CD4-positive, CD25-positive, alpha-beta regulatory T cell (primary cell): ENCODE measurements around the gene ELAPOR2. TPM values are rescaled to one million over a fixed set of nuclear protein-coding genes. Genes with fewer than 3 reads are reported as not detected.
"Not testable (repeated sequence)": the region's sequence is repeated elsewhere in the genome, so short reads cannot be mapped to it uniquely, and the experiment has no call there.

Source experiments
- ATAC-seq, 2 donors: fragments of 150-1000 bp; cut with Tn5 transposase; one replicate each; pipeline ENCODE4 v1.10.0; 2021; ENCODE audit warnings: low read depth in 2 of 2, moderate number of reproducible peaks in 2 of 2, moderate library complexity in 1 of 2
- DNase-seq, 3 donors: peaks; one replicate each; pipeline versions ENCODE4 v3.0.0 to v3.0.0-alpha.2; 2012 to 2022; ENCODE audit warnings: mixed read lengths in 1 of 3
- H3K27ac ChIP-seq: one replicate; pipeline ENCODE4 v1.7.0; 2013; ENCODE audit warnings: mild to moderate bottlenecking, low read length; ENCODE audit not compliant: insufficient read depth, poor library complexity, severe bottlenecking
- H3K27me3 ChIP-seq: one replicate; pipeline ENCODE4 v1.7.0; 2013; ENCODE audit warnings: low read length; ENCODE audit not compliant: control insufficient read depth, insufficient read depth
- H3K36me3 ChIP-seq: one replicate; pipeline ENCODE4 v1.7.0; 2013; ENCODE audit warnings: mild to moderate bottlenecking, low read length, moderate library complexity; ENCODE audit not compliant: control insufficient read depth, insufficient read depth
- H3K4me1 ChIP-seq: 2 replicates; pipeline ENCODE4 v1.7.0; 2013; ENCODE audit warnings: mild to moderate bottlenecking, low read length; ENCODE audit not compliant: insufficient read depth, control insufficient read depth, poor library complexity, severe bottlenecking
- H3K4me3 ChIP-seq: one replicate; pipeline ENCODE4 v1.7.0; 2013; ENCODE audit warnings: low read depth, mild to moderate bottlenecking, low read length, moderate library complexity
- H3K9me3 ChIP-seq, 2 experiments: 1 replicate in 1 of 2; 2 replicates in 1 of 2; pipeline ENCODE4 v1.7.0; 2013; ENCODE audit warnings: low read length in 2 of 2, mild to moderate bottlenecking in 1 of 2, moderate library complexity in 1 of 2; ENCODE audit not compliant: control insufficient read depth in 2 of 2
- H3K27ac Mint-ChIP-seq, 3 donors: one replicate each; pipeline ENCODE4 v1.8.0; 2020 to 2022; ENCODE audit warnings: mild to moderate bottlenecking in 3 of 3, mixed read lengths in 3 of 3, moderate library complexity in 2 of 3
- H3K27me3 Mint-ChIP-seq: one replicate; pipeline ENCODE4 v1.8.0; 2022; ENCODE audit warnings: mild to moderate bottlenecking, mixed read lengths
- H3K36me3 Mint-ChIP-seq: one replicate; pipeline ENCODE4 v1.8.0; 2020; ENCODE audit warnings: mixed read lengths
- H3K4me1 Mint-ChIP-seq, 4 donors: one replicate each; pipeline ENCODE4 v1.8.0; 2020 to 2022; ENCODE audit warnings: mixed read lengths in 4 of 4, mild to moderate bottlenecking in 1 of 4
- H3K4me3 Mint-ChIP-seq, 4 donors: one replicate each; pipeline ENCODE4 v1.8.0; 2020 to 2022; ENCODE audit warnings: mild to moderate bottlenecking in 4 of 4, mixed read lengths in 4 of 4, moderate library complexity in 3 of 4
- H3K9me3 Mint-ChIP-seq, 7 donors: one replicate each; pipeline ENCODE4 v1.8.0; 2020 to 2022; ENCODE audit warnings: mixed read lengths in 7 of 7, mild to moderate bottlenecking in 3 of 7, moderate library complexity in 2 of 7
- polyA plus RNA-seq, 4 donors: library from polyadenylated mRNA; unstranded; fragments of 300-500 nt; fragmentation: Illumina TruSeq; gene quantifications; one replicate each; pipeline ENCODE4 v1.2.3, GENCODE V29; 2021
- total RNA-seq: library from RNA; stranded (reverse); gene quantifications from one replicate; pipeline ENCODE4 v1.2.3, GENCODE V29; 2022

ELAPOR2 gene, protein sequence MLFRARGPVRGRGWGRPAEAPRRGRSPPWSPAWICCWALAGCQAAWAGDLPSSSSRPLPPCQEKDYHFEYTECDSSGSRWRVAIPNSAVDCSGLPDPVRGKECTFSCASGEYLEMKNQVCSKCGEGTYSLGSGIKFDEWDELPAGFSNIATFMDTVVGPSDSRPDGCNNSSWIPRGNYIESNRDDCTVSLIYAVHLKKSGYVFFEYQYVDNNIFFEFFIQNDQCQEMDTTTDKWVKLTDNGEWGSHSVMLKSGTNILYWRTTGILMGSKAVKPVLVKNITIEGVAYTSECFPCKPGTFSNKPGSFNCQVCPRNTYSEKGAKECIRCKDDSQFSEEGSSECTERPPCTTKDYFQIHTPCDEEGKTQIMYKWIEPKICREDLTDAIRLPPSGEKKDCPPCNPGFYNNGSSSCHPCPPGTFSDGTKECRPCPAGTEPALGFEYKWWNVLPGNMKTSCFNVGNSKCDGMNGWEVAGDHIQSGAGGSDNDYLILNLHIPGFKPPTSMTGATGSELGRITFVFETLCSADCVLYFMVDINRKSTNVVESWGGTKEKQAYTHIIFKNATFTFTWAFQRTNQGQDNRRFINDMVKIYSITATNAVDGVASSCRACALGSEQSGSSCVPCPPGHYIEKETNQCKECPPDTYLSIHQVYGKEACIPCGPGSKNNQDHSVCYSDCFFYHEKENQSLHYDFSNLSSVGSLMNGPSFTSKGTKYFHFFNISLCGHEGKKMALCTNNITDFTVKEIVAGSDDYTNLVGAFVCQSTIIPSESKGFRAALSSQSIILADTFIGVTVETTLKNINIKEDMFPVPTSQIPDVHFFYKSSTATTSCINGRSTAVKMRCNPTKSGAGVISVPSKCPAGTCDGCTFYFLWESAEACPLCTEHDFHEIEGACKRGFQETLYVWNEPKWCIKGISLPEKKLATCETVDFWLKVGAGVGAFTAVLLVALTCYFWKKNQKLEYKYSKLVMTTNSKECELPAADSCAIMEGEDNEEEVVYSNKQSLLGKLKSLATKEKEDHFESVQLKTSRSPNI
- total RNA-seq (20.3 TPM), polyA plus RNA-seq (1 to 10 TPM; 2.4 to 5.5 (median 2.9) TPM)

DNA sequence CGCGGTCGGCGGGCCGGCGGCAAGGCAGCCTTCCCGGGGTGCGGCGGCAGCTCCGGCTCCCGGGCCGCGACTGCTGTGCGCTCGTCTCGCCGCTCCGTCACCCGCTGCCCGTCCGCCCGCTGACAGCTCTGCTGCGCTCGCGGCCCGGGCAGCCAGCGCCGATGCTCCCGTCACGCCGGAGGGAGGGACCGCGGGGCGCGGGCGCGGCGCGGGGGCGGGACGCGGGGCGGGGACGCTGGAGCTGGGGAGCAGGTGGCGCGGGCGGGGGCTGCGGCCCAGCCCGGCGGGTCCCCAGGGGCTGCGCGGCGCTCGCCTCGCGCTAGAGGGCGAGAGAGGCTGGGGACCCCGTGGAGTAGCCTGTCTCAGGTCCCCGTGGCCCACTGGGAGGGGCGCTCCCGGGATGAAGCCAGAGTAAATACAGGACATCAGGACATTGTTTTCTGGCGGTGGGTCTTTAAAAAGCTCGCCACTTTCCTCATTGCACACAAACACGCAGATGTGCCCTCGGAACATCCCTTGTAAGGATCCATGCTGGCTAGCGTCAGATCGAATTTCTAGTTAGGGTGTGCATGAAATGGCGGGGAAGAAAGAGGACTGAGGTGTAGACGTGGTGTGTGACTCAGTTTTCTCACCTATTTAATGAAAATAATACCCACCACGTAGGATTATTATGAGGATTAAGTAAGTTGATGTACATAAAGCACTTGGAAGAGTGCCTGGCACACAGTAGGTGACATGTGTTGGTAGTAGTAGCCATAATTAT is at the start of gene ELAPOR2:
TSS of gene ELAPOR2 (minus strand) at position 130 of the 763 bp plus-strand sequence. CDS start 141 bp downstream, outside the sequence.
- H3K4me3 ChIP-seq, result peak within 1 kb of the TSS; percentile 59
- peak; percentile 51 to 65 (median 64) for DNase-seq
- peaks cover 43% of the 10 kb centered on the region for H3K27me3 Mint-ChIP-seq
- H3K4me1 Mint-ChIP-seq, result peaks cover 0 to 15% (median 9%) of the 10 kb centered on the region in 4 donors
- no peaks in the 10 kb centered on the region for H3K36me3 Mint-ChIP-seq
- no peaks in the 10 kb centered on the region for H3K36me3 ChIP-seq
- H3K27ac ChIP-seq, result peak within 1 kb of the TSS; percentile 55
- H3K4me1 ChIP-seq, result peaks cover 13% of the 10 kb centered on the region
- peak; percentile 90 to 91 for ATAC-seq
- peak within 1 kb of the TSS; percentile 72 to 89 (median 84) for H3K4me3 Mint-ChIP-seq
- H3K9me3 Mint-ChIP-seq, result no peaks in the 10 kb centered on the region
- no peaks in the 10 kb centered on the region for H3K9me3 ChIP-seq
- peak within 1 kb of the TSS in 1 of 3 donors; percentile 74 for H3K27ac Mint-ChIP-seq
- peaks cover 19% of the 10 kb centered on the region for H3K27me3 ChIP-seq

DNA sequence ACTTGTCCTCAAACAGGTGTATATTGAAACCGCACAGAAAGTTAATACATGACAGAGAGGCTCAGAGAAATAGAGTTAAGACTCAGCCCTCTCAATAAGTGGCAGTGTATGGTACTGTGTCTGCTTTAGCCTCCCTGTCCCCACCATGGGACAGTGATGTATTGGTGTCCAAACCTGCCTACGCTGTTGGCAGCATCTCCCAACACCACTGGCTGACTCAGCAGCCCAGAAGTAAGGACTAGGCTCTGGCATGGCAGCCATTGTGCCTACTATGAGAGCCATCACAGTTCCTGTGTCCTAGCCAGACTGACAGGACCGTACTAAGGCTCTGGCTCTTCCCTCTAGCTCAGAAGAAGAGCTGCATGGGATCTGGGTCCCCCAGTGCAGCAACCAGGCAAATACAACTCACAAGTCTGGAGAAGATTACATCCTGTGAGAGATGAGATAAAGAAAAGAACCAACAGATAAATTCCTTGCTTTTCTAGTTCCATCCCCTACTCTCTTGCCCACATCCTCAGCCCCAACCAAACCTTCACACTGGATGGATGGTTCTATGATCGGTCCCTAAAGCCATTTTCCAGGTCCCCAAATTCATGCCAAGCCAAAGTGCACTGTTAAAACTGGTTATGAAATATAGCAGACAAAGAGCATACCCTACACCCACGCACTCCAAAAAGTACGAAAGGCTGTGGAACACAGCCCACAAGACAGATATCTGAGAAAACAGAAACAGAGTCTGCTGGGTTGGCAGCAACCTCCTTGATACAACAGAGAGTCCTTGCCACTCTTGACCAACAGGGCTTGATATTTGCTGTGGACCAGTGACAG is 48.7 kb upstream of the ELAPOR2 start:
- ATAC-seq (no peak), DNase-seq (no peak)
- Histone ChIP-seq H3K36me3 (no peaks in the 10 kb centered on the region), H3K4me3 (no peak overlapping the region), H3K27me3 (peaks cover 10% of the 10 kb centered on the region), H3K4me1 (no peaks in the 10 kb centered on the region), H3K27ac (no peak overlapping the region), H3K9me3 (no peaks in the 10 kb centered on the region)
- Mint-ChIP-seq H3K4me3 (no peak overlapping the region), H3K27ac (no peak overlapping the region), H3K36me3 (no peaks in the 10 kb centered on the region), H3K9me3 (peaks cover 0 to 4% (median 0%) of the 10 kb centered on the region in 7 donors), H3K27me3 (peaks cover 8% of the 10 kb centered on the region), H3K4me1 (no peaks in the 10 kb centered on the region)

DNA sequence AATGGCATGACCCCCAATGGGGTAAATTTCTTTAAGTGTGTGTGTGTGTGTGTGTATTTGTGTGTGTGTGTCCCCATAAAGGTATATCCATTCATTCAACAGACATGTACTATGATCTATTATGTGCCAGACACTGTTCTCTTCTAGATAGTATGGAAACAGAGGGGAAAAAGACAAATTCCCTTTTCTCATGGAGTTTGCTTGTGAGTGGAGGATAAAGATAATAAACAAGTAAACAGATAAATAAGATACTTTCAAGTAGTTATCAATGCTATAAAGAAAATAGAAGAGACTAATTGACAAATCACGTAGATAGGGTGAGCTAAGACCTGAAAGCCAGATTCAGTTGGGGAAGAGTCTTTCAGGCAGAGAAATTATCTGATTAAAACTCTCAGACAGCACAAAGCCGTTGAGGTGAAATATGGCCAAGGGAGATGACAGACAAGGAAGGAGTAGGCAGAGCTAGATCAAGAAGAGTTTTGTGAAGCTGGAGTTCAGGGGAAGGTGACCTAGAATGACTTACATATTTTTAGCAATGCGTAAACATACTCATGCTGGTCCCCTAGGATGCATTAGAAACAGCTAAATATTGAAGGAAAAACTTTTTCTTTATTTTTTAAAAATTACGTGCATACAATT is 47.6 kb upstream of the ELAPOR2 start:
- no peak overlapping the region for H3K27ac Mint-ChIP-seq
- H3K4me3 Mint-ChIP-seq, result no peak overlapping the region
- ATAC-seq (no peak), DNase-seq (no peak)
- Histone ChIP-seq H3K27me3 (peaks cover 10% of the 10 kb centered on the region), H3K4me3 (no peak overlapping the region), H3K27ac (no peak overlapping the region), H3K36me3 (no peaks in the 10 kb centered on the region), H3K9me3 (no peaks in the 10 kb centered on the region), H3K4me1 (no peaks in the 10 kb centered on the region)
- H3K27me3 Mint-ChIP-seq, result peaks cover 8% of the 10 kb centered on the region
- no peaks in the 10 kb centered on the region for H3K36me3 Mint-ChIP-seq
- no peaks in the 10 kb centered on the region for H3K4me1 Mint-ChIP-seq
- H3K9me3 Mint-ChIP-seq, result peaks cover 0 to 4% (median 0%) of the 10 kb centered on the region in 7 donors

DNA sequence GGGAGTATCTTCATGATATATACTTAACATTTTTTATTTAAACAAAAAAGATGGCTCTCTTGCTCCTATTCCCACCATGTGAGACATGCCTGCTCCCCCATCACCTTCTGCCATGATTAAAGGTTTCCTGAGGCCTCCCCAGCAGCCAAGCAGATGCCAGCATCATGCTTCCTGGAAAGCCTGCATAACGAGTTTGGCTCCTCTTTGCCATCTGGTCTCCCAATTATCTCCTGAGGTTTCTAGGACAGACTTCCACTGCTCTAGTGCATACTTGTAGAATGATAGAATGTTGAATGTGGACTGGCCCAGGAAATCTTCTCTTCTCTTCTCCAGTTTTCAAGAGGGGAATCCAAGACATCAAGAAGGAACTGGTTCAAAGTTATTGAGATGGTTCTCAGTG is 45.9 kb upstream of the ELAPOR2 start:
- no peaks in the 10 kb centered on the region for H3K4me1 ChIP-seq
- ATAC-seq, result no peak
- H3K9me3 ChIP-seq, result no peaks in the 10 kb centered on the region
- Mint-ChIP-seq H3K9me3 (peaks cover 0 to 4% (median 0%) of the 10 kb centered on the region in 7 donors), H3K4me3 (no peak overlapping the region), H3K27ac (no peak overlapping the region), H3K36me3 (no peaks in the 10 kb centered on the region), H3K4me1 (no peaks in the 10 kb centered on the region), H3K27me3 (peaks cover 4% of the 10 kb centered on the region)
- H3K36me3 ChIP-seq, result no peaks in the 10 kb centered on the region
- H3K27ac ChIP-seq, result no peak overlapping the region
- H3K4me3 ChIP-seq, result no peak overlapping the region
- peaks cover 17% of the 10 kb centered on the region for H3K27me3 ChIP-seq
- DNase-seq, result no peak

DNA sequence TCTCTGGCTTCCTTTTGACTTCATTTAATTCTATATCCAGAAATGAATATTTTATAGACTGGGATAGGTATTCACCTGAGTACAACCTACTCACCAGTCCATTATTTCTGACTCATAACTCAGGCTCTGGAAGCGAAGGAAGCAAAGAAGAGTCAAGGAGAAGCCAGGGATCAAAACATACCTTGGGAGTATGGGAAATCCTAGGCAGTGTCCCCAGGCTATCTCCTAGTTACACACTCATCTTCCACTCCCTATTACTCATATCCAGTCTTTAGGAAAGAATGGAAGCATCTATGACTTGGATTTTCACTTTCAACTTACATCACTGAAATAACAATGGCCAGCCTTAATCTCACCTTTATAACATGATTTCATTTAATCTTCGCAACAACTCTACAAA is 40.9 kb upstream of the ELAPOR2 start:
- Mint-ChIP-seq H3K27ac (no peak overlapping the region), H3K9me3 (peaks cover 0 to 3% (median 0%) of the 10 kb centered on the region in 7 donors), H3K27me3 (peaks cover 4% of the 10 kb centered on the region), H3K36me3 (no peaks in the 10 kb centered on the region), H3K4me1 (no peaks in the 10 kb centered on the region), H3K4me3 (no peak overlapping the region)
- peaks cover 11% of the 10 kb centered on the region for H3K27me3 ChIP-seq
- no peaks in the 10 kb centered on the region for H3K9me3 ChIP-seq
- H3K36me3 ChIP-seq, result no peaks in the 10 kb centered on the region
- no peak overlapping the region for H3K4me3 ChIP-seq
- no peak overlapping the region for H3K27ac ChIP-seq
- DNase-seq, result no peak
- no peaks in the 10 kb centered on the region for H3K4me1 ChIP-seq
- no peak for ATAC-seq

DNA sequence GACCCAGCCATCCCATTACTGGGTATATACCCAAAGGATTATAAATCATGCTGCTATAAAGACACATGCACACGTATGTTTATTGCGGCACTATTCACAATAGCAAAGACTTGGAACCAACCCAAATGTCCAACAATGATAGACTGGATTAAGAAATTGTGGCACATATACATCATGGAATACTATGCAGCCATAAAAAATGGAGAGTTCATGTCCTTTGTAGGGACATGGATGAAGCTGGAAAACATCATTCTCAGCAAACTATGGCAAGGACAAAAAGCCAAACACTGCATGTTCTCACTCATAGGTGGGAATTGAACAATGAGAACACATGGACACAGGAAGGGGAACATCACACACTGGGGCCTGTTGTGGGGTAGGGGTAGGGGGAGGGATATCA is 37.9 kb upstream of the ELAPOR2 start:
- H3K4me1 Mint-ChIP-seq, H3K27ac Mint-ChIP-seq, H3K9me3 Mint-ChIP-seq, ATAC-seq, H3K4me3 ChIP-seq, H3K27ac ChIP-seq, DNase-seq, H3K4me3 Mint-ChIP-seq, H3K36me3 Mint-ChIP-seq, H3K9me3 ChIP-seq, H3K4me1 ChIP-seq, H3K36me3 ChIP-seq: not testable (repeated sequence)
- peaks cover 20% of the 10 kb centered on the region for H3K27me3 ChIP-seq
- H3K27me3 Mint-ChIP-seq, result peaks cover 12% of the 10 kb centered on the region
